Adrenal gland (tissue), 5 donors: ENCODE measurements around the gene CLCA1.

ENCODE experiments used
- POLR2A ChIP-seq, 2 donors: fragments of 450-650 bp; IDR thresholded peaks; one replicate each; pipeline ENCODE4 v1.6.1; 2017; ENCODE audit warnings: antibody characterized with exemption in 2 of 2, mild to moderate bottlenecking in 2 of 2, moderate library complexity in 1 of 2
- TF ChIP-seq, protein P1 (sequence below), 6 experiments: fragments of 450-650 bp in 4 of 6; fragments of 200-600 bp in 2 of 6; sonication (generic) in 1 of 6; IDR thresholded peaks; 1 replicate in 5 of 6; 2 replicates in 1 of 6; pipeline versions ENCODE4 v1.5.1 to v1.8.0; 2016 to 2021; ENCODE audit warnings: antibody characterized with exemption in 6 of 6, mild to moderate bottlenecking in 2 of 6, moderate library complexity in 1 of 6
- donor health status: DM: no; HTN: no; CAD: no.

- TF ChIP-seq, protein P1, sequence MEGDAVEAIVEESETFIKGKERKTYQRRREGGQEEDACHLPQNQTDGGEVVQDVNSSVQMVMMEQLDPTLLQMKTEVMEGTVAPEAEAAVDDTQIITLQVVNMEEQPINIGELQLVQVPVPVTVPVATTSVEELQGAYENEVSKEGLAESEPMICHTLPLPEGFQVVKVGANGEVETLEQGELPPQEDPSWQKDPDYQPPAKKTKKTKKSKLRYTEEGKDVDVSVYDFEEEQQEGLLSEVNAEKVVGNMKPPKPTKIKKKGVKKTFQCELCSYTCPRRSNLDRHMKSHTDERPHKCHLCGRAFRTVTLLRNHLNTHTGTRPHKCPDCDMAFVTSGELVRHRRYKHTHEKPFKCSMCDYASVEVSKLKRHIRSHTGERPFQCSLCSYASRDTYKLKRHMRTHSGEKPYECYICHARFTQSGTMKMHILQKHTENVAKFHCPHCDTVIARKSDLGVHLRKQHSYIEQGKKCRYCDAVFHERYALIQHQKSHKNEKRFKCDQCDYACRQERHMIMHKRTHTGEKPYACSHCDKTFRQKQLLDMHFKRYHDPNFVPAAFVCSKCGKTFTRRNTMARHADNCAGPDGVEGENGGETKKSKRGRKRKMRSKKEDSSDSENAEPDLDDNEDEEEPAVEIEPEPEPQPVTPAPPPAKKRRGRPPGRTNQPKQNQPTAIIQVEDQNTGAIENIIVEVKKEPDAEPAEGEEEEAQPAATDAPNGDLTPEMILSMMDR (IDR thresholded peaks at IDR 0.05), result no peak
- TF ChIP-seq POLR2A (IDR thresholded peaks at IDR 0.05), result no peak
Measured at GRCh38 chr1:86453664-86454063, 15.1 kb upstream of the CLCA1 start.
